ENCODE measurements around the gene DCTN4.

DNA sequence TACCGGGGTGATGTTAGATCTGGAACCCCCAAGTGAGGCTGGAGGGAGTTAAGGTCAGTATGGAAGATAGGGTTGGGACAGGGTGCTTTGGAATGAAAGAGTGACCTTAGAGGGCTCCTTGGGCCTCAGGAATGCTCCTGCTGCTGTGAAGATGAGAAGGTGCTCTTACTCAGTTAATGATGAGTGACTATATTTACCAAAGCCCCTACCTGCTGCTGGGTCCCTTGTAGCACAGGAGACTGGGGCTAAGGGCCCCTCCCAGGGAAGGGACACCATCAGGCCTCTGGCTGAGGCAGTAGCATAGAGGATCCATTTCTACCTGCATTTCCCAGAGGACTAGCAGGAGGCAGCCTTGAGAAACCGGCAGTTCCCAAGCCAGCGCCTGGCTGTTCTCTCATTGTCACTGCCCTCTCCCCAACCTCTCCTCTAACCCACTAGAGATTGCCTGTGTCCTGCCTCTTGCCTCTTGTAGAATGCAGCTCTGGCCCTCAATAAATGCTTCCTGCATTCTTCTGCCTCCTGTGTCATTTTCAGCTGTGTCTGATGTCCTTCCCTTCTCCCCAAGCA lies 100.0 kb downstream of the DCTN4 start:
- TF ChIP-seq, protein P1, sequence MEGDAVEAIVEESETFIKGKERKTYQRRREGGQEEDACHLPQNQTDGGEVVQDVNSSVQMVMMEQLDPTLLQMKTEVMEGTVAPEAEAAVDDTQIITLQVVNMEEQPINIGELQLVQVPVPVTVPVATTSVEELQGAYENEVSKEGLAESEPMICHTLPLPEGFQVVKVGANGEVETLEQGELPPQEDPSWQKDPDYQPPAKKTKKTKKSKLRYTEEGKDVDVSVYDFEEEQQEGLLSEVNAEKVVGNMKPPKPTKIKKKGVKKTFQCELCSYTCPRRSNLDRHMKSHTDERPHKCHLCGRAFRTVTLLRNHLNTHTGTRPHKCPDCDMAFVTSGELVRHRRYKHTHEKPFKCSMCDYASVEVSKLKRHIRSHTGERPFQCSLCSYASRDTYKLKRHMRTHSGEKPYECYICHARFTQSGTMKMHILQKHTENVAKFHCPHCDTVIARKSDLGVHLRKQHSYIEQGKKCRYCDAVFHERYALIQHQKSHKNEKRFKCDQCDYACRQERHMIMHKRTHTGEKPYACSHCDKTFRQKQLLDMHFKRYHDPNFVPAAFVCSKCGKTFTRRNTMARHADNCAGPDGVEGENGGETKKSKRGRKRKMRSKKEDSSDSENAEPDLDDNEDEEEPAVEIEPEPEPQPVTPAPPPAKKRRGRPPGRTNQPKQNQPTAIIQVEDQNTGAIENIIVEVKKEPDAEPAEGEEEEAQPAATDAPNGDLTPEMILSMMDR (IDR thresholded peaks at IDR 0.05), result no peak
- TF ChIP-seq POLR2A (IDR thresholded peaks at IDR 0.05), result peak in 1 of 2 donors; percentile 7

All from adrenal gland (tissue), 5 donors.